HepG2 (cell line): Measurements from ENCODE around the gene XPOT. TPM values are rescaled to one million over a fixed set of nuclear protein-coding genes. Genes with fewer than 3 reads are reported as not detected.

Experiments
- BHLHE40 ChIP-seq: IDR thresholded peaks from 2 replicates; pipeline ENCODE4 v1.6.1; 2011; ENCODE audit warnings: low read length, improper control_type of control experiment
- CCDC6 ChIP-seq: sonication (generic); formaldehyde crosslinking; IDR thresholded peaks from 2 replicates; pipeline ENCODE4 v1.8.1; 2022; ENCODE audit warnings: mild to moderate bottlenecking, missing genetic modification reagents, moderate library complexity
- ELF1 ChIP-seq: sonication (generic); formaldehyde crosslinking; IDR thresholded peaks from 2 replicates; pipeline ENCODE4 v1.4.0; 2020; ENCODE audit warnings: missing genetic modification reagents
- KLF6 ChIP-seq: IDR thresholded peaks from 2 replicates; pipeline ENCODE4 v1.8.0; 2016; ENCODE audit warnings: missing biosample characterization, missing genetic modification reagents
- NFKB2 ChIP-seq: sonication (generic); formaldehyde crosslinking; IDR thresholded peaks from 2 replicates; pipeline ENCODE4 v1.4.0; 2020; ENCODE audit warnings: missing genetic modification reagents, borderline replicate concordance
- PHF21A ChIP-seq: sonication (generic); formaldehyde crosslinking; IDR thresholded peaks from 2 replicates; pipeline ENCODE4 v1.5.0; 2020; ENCODE audit warnings: mild to moderate bottlenecking, missing genetic modification reagents
- SALL1 ChIP-seq: sonication (generic); formaldehyde crosslinking; IDR thresholded peaks from 2 replicates; pipeline ENCODE4 v1.8.0; 2022; ENCODE audit warnings: mild to moderate bottlenecking, missing genetic modification reagents
- SNAPC4 ChIP-seq: sonication (generic); formaldehyde crosslinking; IDR thresholded peaks from 2 replicates; pipeline ENCODE4 v1.4.0; 2020; ENCODE audit warnings: mild to moderate bottlenecking, missing genetic modification reagents
- TFDP1 ChIP-seq: IDR thresholded peaks from 2 replicates; pipeline ENCODE4 v1.6.1; 2016; ENCODE audit warnings: missing compliant biosample characterization, missing genetic modification reagents, borderline replicate concordance
- TFDP2 ChIP-seq: sonication (generic); formaldehyde crosslinking; IDR thresholded peaks from 2 replicates; pipeline ENCODE4 v1.4.0; 2020; ENCODE audit warnings: missing genetic modification reagents
- ZIK1 ChIP-seq: sonication (generic); formaldehyde crosslinking; IDR thresholded peaks from 2 replicates; pipeline ENCODE4 v1.5.0; 2020; ENCODE audit warnings: mild to moderate bottlenecking, low read depth, missing genetic modification reagents, borderline replicate concordance
- ZNF572 ChIP-seq: sonication (generic); formaldehyde crosslinking; IDR thresholded peaks from 2 replicates; pipeline ENCODE4 v1.5.1; 2020; ENCODE audit warnings: mild to moderate bottlenecking, missing genetic modification reagents
- polyA plus RNA-seq, 8 experiments: library from polyadenylated mRNA; depleted of rRNA in 3 of 8; stranded (reverse) in 7 of 8; unstranded in 1 of 8; fragments of >200 nt; fragmentation: Illumina TruSeq in 4 of 8; extraction: Trizol in 4 of 8; gene quantifications; 2 replicates each; pipeline versions ENCODE4 v1.2.1 to v1.2.3, GENCODE V29; 2011 to 2016; ENCODE audit warnings: low read depth in 4 of 8, missing spikeins in 1 of 8, mixed read lengths in 1 of 8; ENCODE audit not compliant: insufficient read depth in 1 of 8
- total RNA-seq, 5 experiments: library from RNA; depleted of rRNA; stranded (reverse); fragments of >200 nt; fragmentation: Illumina TruSeq; extraction: Trizol; gene quantifications; 2 replicates each; pipeline ENCODE4 v1.2.3, GENCODE V29; 2016; ENCODE audit warnings: low read depth in 1 of 5
- TF ChIP-seq, protein P1 (sequence below): sonication (generic); formaldehyde crosslinking; IDR thresholded peaks from 2 replicates; pipeline ENCODE4 v1.4.0; 2020; ENCODE audit warnings: missing genetic modification reagents, borderline replicate concordance

The XPOT gene
- total and polyA plus RNA-seq, 2 of the 13 experiments (the other 11 are each of a cell fraction or from before 2014, with no cell fraction given): 93.8 to 102 TPM

- TF ChIP-seq BHLHE40: peak; percentile 21; the same call in 1 of the 2 replicates
- no peak for TF ChIP-seq ZNF572
- peak; percentile 52 for TF ChIP-seq TFDP2 (CRISPR knock-in tag)
- TF ChIP-seq PHF21A (CRISPR knock-in tag): peak; percentile 22; the same call in 1 of the 2 replicates
- 0 out of 2 replicates have a peak, but pooled peaks have one; percentile 13 for TF ChIP-seq NFKB2 (CRISPR knock-in tag)
- peak; percentile 42; the same call in 1 of the 2 replicates for TF ChIP-seq TFDP1 (CRISPR knock-in tag)
- 0 out of 2 replicates have a peak, but pooled peaks have one; percentile 22 for TF ChIP-seq SNAPC4 (CRISPR knock-in tag)
- peak; percentile 65; the same call in 1 of the 2 replicates for TF ChIP-seq CCDC6 (CRISPR knock-in tag)
- peak; percentile 7; the same call in 1 of the 2 replicates for TF ChIP-seq KLF6 (CRISPR knock-in tag)
- TF ChIP-seq ZIK1 (CRISPR knock-in tag): 0 out of 2 replicates have a peak, but pooled peaks have one; percentile 6
- TF ChIP-seq, protein P1, sequence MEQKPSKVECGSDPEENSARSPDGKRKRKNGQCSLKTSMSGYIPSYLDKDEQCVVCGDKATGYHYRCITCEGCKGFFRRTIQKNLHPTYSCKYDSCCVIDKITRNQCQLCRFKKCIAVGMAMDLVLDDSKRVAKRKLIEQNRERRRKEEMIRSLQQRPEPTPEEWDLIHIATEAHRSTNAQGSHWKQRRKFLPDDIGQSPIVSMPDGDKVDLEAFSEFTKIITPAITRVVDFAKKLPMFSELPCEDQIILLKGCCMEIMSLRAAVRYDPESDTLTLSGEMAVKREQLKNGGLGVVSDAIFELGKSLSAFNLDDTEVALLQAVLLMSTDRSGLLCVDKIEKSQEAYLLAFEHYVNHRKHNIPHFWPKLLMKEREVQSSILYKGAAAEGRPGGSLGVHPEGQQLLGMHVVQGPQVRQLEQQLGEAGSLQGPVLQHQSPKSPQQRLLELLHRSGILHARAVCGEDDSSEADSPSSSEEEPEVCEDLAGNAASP (CRISPR knock-in tag): 0 out of 2 replicates have a peak, but pooled peaks have one; percentile 12
- TF ChIP-seq SALL1 (CRISPR knock-in tag): no peak; the same call in none of the 2 replicates
- peak; percentile 94 for TF ChIP-seq ELF1 (CRISPR knock-in tag)
Measured at GRCh38 chr12:64403707-64404469, at the start of gene XPOT (continued).
